ENCODE results near the gene RPL5. TPM values are rescaled to one million over a fixed set of nuclear protein-coding genes. Genes with fewer than 3 reads are reported as not detected.

Gene RPL5
- total and polyA plus RNA-seq, 9 of the 15 experiments (the other 6 are each of a cell fraction or from before 2014, with no cell fraction given), result 1,467 to 4,252 (median 2,454) TPM

GRCh38 chr1:92804721-92805201 is 27.1 kb upstream of the RPL5 start (continued):
- TF ChIP-seq TBL1XR1 (IDR thresholded peaks at IDR 0.05; ENCODE audit: low read length in 2 of 2) (peak in 1 of 2 experiments; percentile 91; a peak in 2 of 4 replicates), DDX20 (tag; IDR thresholded peaks at IDR 0.05; ENCODE audit: low read depth) (no peak), TCFL5 (CRISPR knock-in tag; conservative IDR thresholded peaks at IDR 0.05) (no peak), CGGBP1 (CRISPR knock-in tag; IDR thresholded peaks at IDR 0.05) (no peak), ZNF584 (CRISPR knock-in tag; IDR thresholded peaks at IDR 0.05; ENCODE audit: low read depth) (no peak), CTBP1 (IDR thresholded peaks at IDR 0.05; ENCODE audit: borderline replicate concordance) (peak; percentile 96), HOXB6 (CRISPR knock-in tag; IDR thresholded peaks at IDR 0.05; ENCODE audit: borderline replicate concordance) (no peak), CREB3L1 (IDR thresholded peaks at IDR 0.05; ENCODE audit: borderline replicate concordance, low read depth) (peak; percentile 65; the same call in 1 of the 2 replicates), PHF21A (IDR thresholded peaks at IDR 0.05; ENCODE audit: borderline replicate concordance, low read depth) (no peak), ZNF589 (CRISPR knock-in tag; IDR thresholded peaks at IDR 0.05; ENCODE audit: low read depth) (no peak), PCBP2 (IDR thresholded peaks at IDR 0.05; ENCODE audit: low read depth, low read length, poor library complexity, severe bottlenecking) (no peak), RHOXF2B (CRISPR knock-in tag; conservative IDR thresholded peaks at IDR 0.05) (no peak), ZNF407 (IDR thresholded peaks at IDR 0.05; ENCODE audit: low read depth) (no peak), ZNF696 (CRISPR knock-in tag; conservative IDR thresholded peaks at IDR 0.05) (no peak), HNRNPLL (IDR thresholded peaks at IDR 0.05; ENCODE audit: low read depth, low read length, poor library complexity, severe bottlenecking) (no peak), ZNF639 (CRISPR knock-in tag; conservative IDR thresholded peaks at IDR 0.05 in 1 of 2, IDR thresholded peaks at IDR 0.05 in 1 of 2) (0 out of 4 replicates have a peak, but pooled peaks of 1 of the 2 experiments have one; percentile 28)

Measured in K562 (cell line).